Measurements from ENCODE around the gene HPCA.

Gene HPCA

DNA sequence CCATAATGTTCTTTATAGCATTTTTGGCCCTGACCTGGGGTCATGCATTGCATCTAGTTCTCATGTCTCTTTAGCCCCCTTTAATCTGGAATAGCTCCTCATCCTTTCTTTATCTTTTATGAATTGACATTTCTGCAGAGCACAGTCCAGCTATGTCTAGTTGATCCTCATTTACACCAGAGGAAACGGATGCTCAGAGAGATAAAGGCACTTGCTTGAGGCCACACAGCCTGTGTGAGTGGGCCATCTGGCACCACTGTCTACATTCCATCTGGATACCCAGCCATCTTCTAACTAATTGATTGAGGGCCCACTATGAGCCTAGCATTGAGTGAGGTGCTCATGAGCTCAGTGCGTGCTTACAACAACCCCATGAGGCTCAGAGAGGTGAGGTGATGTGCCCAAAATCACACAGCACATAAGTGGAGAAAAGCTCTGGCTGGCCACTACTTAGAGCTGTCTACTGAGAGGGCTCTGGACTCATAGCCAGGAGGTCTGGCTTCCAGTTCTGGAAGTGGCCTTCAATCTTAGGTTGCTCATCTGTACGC, 3.5 kb downstream of the HPCA start:
- no peak for DNase-seq (ENCODE audit: low spot score)
- no peak for FAIRE-seq

GRCh38 chr1:32890516-32891240, 4.4 kb downstream of the HPCA start:
- DNase-seq (ENCODE audit: low spot score) (no peak), FAIRE-seq (no peak)

DNA sequence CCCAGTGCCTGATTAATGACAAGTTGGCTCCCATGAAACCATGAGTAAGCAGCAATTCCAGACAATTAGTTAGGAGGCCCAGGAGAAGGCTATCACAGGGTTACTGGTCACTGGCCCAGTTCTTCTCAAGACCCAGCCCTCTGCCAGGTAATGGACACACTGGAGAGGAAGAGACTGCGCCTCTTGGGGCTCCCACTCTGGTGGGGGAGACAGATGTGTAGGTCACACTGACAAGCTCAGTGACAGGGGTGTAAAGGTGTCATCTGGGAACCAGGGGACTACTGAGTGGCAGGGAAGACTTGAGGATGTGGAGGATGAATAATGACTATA, 4.9 kb downstream of the HPCA start:
- DNase-seq (ENCODE audit: low spot score) (no peak), FAIRE-seq (no peak)

GRCh38 chr1:32891630-32892029, 5.3 kb downstream of the HPCA start:
- no peak for DNase-seq (ENCODE audit: low spot score)
- no peak for FAIRE-seq

- no peak for FAIRE-seq
- DNase-seq (ENCODE audit: low spot score): no peak
Observed at GRCh38 chr1:32892368-32893197, 6.3 kb downstream of the HPCA start.

- FAIRE-seq (no peak), DNase-seq (ENCODE audit: low spot score) (no peak)
Observed at GRCh38 chr1:32893198-32894018, 7.1 kb downstream of the HPCA start.

GRCh38 chr1:32894019-32894600, 7.8 kb downstream of the HPCA start:
- DNase-seq (ENCODE audit: low spot score) (no peak), FAIRE-seq (no peak)

DNA sequence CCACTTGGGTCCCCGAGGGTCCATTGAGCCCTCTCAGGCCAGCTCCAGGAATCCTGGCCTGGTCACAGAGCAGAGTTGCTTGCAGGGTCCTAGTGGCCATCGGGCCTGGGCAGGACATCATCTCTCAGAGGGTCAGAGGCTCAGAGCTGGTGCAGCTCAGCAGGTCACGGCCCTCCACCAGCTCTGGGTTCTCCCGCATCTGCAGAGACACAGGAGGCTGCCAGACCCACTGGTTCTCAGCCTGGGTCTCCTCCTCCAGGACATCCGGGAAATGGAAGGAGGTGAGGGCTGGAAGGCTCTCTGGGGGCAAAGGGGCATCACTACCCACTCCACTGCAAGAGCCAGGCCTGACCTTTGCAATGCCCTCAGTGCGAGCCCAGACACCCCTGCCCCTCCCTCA, 8.4 kb downstream of the HPCA start:
- FAIRE-seq (no peak), DNase-seq (ENCODE audit: low spot score) (no peak)

DNA sequence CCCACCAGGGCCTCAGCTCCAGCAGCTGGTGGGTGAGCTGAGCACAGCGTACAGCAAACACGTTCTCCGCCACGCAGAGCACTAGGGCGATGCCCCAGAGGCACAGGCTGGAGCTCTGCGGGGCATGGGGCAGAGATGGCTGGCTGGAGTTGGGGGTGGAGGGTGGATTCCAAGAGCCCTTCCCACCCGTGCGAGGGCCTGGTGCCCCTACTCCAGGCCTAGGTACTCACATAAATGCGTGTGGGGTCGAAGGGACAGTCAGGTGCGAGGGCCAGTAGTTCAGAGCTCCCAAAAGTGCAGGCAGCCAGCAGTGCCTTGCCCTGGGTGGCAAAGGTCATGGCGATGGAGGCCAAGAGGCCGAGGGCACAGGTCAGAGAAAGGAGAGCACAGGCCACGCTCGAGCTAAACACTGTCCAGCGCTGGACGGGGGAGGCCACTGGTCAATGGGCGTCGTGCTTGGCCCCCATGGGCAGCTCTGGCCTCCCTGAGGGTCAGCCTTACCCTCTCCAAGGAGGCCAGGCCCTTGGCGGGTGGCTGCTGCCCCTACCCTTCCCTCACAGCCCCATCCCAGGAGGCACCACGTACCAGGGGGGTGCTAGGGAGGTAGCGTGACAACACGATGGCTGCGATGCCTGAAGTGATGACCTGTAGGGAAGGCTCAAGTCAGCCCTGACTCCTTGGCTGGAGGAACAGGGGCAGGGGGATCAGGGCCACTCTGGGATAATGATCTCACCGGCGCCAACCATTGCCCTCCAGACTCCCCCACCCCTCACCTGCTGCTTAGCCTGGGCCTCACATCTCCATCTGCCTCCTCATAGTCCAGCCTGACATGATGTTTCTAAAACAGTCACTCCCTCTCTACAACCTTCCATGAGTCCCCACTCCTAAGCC, 9.3 kb downstream of the HPCA start:
- DNase-seq (ENCODE audit: low spot score) (no peak), FAIRE-seq (no peak)

GRCh38 chr1:32896451-32896850, 10.2 kb downstream of the HPCA start:
- FAIRE-seq: no peak
- no peak for DNase-seq (ENCODE audit: low spot score)

DNA sequence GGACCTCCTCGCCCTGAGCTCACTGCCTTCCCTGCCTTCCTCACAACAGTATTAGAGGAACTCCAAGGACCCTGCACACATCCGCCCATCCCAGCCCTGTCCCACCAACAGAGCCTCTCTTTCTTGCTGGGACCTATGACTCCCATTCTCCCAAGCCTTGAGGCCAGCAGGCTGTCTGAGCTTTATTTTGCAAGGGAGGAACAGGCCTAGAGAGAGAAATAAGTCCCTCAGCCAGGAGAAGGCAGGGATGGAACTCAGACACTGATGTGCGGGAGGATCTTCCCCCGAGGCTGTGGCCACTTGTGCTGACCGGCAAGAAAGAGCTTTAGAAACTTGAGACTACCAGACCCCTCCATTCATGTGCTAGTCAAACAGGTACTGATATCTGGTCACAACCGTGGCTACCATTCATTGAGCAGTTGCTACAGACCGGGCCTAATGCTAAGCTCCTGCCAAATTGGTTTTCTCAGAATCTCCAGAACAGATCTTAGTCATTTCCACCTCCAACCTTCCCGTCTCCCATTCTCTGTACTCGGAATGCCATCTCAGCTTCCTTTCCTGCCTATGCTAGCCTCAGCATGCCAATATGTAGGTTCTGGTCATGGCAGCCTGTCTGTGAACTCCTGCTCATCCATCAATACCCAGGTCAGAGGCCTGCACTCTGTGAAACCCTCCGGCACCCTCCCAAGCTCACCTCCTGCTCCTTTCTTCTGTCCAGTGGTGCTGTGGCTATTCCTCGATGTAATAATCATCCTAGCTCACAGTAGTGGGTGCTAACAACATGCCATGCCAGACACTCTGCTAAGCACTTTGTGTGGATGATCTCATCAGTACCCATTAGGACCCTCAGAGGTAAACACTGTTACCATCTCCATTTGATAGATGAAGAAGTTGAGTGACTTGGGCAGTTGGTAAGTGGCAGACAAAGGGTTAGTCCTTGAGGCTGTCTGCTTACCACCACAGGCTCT, 11.1 kb downstream of the HPCA start:
- DNase-seq (ENCODE audit: low spot score) (no peak), FAIRE-seq (no peak)

- DNase-seq (ENCODE audit: low spot score) (no peak), FAIRE-seq (no peak)
Observed at GRCh38 chr1:32898056-32898455, 11.8 kb downstream of the HPCA start.

- no peak for FAIRE-seq
- DNase-seq (ENCODE audit: low spot score): no peak
Observed at GRCh38 chr1:32898958-32899357, 12.7 kb downstream of the HPCA start.

- no peak for DNase-seq (ENCODE audit: low spot score)
- no peak for FAIRE-seq
Observed at GRCh38 chr1:32899586-32900296, 13.4 kb downstream of the HPCA start.

GRCh38 chr1:32900371-32900955, 14.2 kb downstream of the HPCA start:
- FAIRE-seq: no peak

GRCh38 chr1:32900956-32901822, 14.9 kb downstream of the HPCA start, which contains the start of gene TMEM54:
TMEM54 (minus strand) TSS chr1:32901389; CDS start chr1:32901238, 151 bp downstream.
- no peak for FAIRE-seq

More at GRCh38 chr1:32900371-32900955, 14.2 kb downstream of the HPCA start:
- DNase-seq (ENCODE audit: low spot score): no peak

More at GRCh38 chr1:32900956-32901822, 14.9 kb downstream of the HPCA start, which contains the start of gene TMEM54:
- peak; percentile 21 for DNase-seq (ENCODE audit: low spot score)

Data from RCC 7860 (cell line).